Suppressor macrophage treated with lipopolysaccharide for 4 hours (primary cell): Measurements from ENCODE around the gene PTAR1.
A peak's percentile ranks its signal among the peaks of the same experiment; 100 is the strongest.

Experiments
- DNase-seq: peaks from one replicate; pipeline ENCODE4 v3.0.0-alpha.2; 2020

The PTAR1 gene

GRCh38 chr9:69748304-69748703 is 11.5 kb downstream of the PTAR1 start:
- DNase-seq, result no peak

DNA sequence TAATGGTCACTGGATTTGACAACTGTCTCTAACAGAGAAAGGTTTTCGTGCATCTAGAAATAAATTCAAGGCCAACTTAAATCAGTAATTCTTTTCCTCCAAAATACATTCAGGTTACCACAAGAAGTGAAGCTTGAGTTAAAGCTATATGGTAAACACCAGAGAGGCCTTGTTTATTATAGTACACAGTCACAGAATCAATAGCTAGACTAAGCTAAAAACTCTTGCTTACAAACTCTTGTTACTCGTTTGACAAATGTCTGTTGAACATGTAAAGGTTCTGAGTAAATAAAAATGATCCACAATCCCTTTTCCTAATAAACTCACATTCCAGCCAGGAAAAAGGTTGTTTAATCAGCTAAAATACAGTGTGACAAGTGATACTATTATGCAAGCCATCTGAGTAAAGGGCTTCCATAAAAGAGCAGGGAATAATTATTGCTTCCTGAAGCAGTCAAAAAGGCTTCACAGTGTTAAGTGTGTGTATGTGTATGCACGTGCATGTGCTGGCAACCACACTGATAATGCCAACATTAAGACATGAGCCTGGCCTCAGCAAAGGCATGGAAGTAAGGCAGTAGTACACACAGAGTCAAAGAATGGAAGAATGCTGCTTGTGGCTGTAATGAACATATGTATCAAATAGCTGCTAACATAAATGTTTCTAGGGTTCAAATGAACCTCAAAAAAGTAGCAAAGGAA is 12.8 kb downstream of the PTAR1 start:
- no peak for DNase-seq

DNA sequence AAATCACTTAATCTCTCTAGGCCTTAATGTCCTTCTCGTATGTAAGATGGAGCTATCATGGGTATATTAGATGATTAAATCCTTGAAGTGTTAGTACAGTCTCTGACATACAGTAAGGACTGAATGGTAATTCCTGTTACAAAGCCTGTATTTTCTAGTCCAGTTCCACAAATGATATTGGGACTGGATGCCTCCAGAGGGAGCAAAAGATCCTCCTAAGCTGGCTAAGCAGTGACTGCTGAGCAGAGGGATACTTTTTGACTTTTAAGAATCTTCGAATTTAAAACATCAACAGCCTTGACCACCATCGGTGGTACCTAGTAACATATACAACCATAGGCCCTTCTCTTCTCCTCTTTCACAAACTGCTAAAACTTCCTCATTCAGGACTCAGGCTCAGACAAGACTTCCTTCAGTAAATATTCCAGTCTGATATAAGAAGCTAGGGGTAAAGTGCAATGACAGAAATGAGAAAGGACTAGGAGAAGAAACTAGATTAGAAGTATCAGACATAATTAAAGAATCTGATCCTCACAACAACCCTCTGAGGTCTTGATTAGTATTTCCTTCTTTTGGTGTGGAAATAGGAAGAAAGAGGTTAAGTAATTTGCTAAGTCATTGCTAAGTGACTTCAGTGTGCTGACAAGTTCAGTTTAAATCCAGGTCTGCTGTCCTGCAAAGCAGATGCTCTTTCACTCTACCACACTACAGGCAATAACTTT is 13.9 kb downstream of the PTAR1 start:
- DNase-seq, result peak; percentile 31

GRCh38 chr9:69744688-69745380 is 15.0 kb downstream of the PTAR1 start:
- DNase-seq, result no peak

DNA sequence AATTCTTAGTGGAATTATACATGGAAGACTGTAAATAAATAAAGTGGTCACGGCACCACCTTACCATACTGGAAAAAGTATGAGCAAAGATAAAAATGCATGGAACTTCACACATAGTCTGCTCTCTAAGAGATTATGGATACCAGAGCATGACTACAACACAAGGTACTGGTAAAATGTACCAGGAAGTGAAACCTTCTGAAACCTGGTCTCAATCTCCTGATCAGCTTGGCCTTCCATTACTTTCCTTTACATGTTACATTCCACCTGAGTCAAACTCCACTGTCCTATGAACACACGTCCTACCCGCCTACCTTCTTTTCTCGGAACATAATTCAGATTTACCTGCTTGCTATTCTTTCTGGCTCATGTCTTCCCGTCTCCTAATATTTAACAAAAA is 15.9 kb downstream of the PTAR1 start:
- DNase-seq, result no peak

DNA sequence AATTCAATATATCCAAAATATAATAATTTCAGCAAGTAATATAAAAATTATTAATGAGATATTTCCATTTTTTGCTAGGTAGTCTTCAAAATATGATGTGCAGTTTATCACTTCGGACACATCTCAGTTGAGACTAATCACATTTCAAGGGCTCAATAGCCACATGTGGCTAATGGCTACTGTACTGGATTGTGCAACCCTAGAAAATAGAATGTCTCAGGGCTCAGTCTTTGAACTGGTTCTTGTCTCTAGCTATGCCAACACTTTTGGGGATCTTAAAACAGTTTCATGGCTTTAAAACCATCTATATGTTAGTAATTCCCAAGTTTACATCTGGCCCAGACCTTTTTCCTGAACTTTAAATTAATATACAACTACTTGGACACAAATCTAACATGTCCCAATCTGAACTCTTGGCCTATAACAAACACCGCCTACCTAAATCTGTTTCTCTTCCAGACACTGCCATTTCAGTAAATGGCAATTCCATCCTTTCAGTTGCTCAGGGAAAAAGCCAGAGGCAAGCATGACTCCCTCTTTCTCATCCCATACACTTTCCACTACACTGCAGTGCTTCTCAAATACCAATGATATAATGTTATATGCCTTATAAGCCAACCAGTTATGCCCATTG is 18.8 kb downstream of the PTAR1 start:
- no peak for DNase-seq

DNA sequence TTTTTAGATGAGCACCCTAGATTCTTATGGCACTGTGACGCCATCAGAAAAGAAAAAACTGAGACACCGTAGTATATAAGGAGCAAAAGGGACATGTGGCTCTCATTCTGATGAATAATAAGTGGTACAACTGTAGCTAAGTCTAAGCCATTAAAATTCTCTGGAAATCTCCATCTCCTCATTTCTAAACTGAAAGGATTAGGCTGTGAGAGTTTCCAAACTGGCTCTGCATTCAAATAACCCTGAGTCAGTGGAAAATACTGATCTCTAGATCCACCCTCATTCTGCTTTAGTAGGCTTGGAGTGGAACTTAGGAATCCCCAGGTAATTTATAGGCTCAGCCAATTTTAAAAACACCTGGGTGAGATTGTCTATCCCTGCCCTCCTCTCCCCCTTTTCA is 28.5 kb downstream of the PTAR1 start:
- no peak for DNase-seq

DNA sequence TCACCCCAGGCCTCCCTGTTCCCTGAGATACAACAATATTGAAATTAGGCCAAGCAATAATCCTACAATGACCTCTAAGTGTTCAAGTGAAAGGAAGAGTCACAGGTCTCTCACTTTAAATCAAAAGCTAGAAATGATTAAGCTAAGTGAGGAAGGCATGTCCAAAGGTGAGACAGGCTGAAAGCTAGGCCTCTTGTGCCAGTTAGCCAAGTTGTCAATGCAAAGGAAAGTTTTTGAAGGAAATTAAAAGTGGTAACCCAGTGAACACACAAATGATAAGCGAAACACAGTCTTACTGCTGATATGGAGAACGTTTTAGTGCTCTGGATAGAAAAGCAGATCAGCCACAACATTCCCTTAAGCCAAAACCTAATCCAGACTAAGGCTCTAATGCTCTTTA is 39.8 kb downstream of the PTAR1 start:
- DNase-seq, result no peak

GRCh38 chr9:69719367-69719766 is 40.4 kb downstream of the PTAR1 start:
- no peak for DNase-seq

DNA sequence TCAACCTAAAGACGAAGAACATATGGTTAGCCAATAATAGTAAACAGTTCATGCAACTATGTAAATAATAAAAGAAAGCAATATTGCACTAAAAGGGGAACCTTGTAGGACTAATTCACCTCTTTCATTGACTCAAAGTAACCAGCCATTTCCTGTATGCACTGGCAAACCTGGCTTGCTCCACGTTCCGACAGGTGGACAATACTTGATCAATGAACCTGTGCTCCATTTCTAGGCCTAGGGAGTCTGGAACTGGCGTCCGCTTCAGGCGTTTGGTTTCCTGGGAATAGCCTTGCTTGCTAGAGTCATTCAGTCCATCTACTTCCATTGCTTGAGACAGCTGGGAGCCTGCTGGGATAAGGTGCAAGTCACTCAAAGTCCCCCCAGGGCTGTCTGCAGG is 41.6 kb downstream of the PTAR1 start:
- DNase-seq, result no peak

DNA sequence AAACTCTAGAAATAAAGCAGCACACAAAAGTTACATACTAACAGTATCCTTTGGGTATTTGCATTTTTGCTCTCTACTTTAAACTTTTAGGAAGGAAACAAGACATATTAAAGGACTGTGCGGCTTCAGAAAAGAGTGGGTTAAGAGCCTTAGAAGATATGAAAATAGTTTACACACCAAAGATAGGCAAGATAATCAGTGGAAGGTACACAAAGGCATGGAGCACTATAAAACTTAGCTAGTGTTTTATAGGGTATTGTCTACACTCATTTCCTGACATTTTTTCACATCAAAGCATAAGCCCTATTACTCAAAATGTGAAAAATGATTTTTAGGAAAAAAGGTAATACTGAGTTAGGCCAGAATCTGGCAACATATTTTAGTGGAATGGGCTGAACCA is 44.0 kb downstream of the PTAR1 start:
- DNase-seq, result no peak

DNA sequence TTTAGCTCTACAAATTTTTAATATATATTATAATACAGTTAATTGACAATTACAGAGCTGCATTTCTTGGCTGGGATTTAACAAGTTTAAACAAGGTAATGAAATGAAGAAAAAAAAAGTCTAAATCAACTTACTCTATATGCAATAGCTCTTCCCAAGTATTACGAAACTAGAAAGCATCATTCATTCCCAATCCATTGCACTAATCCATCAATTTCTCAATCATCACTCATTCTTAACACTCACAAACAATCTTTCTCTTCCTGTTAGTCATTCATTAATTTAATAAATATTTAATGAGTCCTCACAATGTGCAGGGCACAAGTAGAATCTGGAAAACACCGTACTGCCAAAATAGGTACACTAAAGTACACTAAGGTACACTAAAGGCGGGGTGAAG is 44.7 kb downstream of the PTAR1 start:
- DNase-seq, result no peak

DNA sequence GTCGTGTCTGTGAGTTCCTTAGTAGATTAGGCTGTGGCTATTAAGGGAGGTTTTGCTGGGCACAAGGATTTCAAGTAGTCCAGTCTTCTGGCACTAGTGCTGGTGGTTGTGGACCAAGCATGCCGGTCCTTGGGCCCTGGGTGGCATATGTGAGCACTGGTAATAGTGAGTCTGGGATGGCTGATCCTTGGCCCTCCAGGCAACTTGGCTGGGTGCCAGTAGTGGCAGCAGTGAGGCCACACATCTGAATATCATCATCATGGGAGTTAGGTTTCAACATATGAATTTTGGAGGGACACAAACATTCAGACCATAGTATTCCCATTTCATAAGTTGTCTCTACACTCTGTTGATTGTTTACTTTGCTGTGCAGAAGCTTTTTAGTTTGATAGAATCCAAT is 62.3 kb downstream of the PTAR1 start:
- DNase-seq, result no peak

GRCh38 chr9:69696802-69697201 is 63.0 kb downstream of the PTAR1 start:
- DNase-seq, result no peak

DNA sequence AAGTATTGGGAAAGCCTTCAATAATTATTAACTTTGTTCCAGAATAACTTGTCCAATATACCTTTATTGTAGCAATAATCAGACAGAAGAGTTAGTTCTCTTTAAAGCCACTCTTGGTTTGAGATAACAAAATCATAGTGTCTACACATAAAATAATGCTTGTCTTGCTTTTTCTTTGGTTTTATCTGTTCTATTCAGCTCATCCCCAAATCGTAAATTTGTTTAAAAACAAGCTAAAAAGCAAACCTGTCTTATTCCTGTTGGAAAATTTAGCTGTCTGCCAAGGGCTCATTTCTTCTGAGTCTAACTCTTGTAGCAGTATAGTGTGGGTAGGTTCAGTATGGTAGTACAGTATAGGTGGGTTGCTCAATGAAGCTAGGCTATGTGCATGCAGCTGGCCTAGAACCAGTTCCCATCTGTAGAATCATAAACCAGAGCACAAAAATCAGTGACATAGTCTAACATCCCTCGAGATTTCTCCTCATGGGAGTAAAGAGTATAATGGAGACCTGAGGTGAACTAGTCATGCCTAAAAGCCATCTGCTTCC is 69.7 kb downstream of the PTAR1 start:
- DNase-seq, result no peak

- no peak for DNase-seq
These were observed 75.9 kb downstream of the PTAR1 start for GRCh38 chr9:69683927-69684326.

DNA sequence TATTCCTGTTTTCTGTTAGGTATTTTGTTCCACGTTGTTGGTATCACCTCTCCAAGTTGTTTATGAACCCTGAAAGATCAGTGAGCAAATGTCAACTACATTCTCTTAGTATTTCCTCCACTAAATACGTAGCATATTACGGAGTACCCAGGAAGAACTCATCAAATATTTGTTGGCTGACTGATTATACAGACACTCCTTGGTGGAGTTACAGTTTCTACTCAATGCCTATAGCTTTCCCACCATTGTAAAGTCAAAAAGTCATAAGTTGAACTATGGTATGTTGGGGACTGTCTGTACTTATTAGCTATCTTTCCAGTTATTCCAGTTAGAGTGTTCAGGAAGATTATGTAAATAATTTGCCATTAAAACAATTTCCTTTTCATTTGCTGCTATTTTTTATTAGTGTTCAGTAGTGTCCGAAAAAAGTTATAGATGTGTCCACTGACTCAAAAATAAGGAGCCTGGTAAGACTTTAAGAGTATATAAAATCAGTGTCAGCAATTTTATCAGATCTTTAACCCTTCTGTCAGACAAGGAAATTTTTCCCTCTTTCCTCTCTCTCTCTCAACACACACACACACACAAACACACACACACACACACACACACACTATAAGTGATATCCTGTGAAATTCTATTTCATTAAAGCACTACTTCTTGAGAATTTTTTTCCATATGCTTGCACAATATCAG is 80.8 kb downstream of the PTAR1 start:
- no peak for DNase-seq

- DNase-seq, result no peak
These were observed 81.9 kb downstream of the PTAR1 start for GRCh38 chr9:69677931-69678330.

DNA sequence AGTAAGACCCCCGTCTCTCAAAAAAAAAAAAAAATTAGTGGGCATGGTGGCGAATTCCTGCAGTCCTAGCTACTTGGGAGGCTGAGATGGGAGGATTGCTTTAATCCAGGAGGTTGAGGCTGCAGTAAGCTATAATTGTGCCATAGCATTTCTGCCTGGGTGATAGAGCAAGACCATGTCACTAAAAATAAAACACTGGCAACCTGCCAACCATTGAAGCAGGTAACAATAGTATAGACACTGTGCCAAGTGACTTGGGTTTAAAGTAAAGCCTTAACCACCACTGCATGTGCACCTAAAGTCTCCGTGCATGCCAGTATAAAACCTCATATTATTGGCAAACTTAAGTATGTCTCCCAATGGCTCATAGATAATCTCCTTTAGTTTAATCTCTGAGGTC is 84.2 kb downstream of the PTAR1 start:
- no peak for DNase-seq

- DNase-seq, result no peak
These were observed 84.9 kb downstream of the PTAR1 start for GRCh38 chr9:69674716-69675438.

DNA sequence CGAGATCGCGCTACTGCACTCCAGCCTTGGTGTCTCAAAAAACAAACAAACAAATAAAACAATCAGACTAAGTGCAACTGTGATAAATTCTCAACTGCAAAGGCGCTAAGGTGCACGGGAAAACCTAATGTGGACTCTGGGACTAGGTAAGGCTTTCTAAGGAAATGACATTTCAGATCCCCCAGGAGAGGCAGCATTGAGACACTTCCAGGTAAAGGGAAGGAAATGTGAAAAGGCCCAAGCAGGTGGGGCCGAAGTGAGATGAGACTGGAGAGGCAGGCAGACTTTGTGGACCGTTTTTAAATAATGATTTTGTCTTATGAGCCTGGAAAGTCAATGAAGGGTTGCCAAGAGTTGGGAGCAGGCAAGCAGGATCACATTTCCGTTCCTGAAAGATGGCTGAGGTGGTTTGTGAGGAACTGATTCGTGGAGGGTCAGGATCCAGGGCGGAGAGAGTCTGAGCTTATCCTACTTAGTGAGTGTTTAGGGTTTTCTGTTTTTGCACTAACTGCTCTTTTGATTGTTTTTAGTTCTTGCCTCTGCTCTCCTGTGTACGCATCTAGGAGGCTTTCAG is 85.6 kb downstream of the PTAR1 start:
- DNase-seq, result no peak

- DNase-seq, result no peak
These were observed 86.5 kb downstream of the PTAR1 start for GRCh38 chr9:69673311-69673640.
